ENCODE data around the gene KIF1A. TPM values are rescaled to one million over a fixed set of nuclear protein-coding genes. Genes with fewer than 3 reads are reported as not detected.
A peak's percentile ranks its signal among the peaks of the same experiment; 100 is the strongest.
"Not testable (repeated sequence)": the region's sequence is repeated elsewhere in the genome, so short reads cannot be mapped to it uniquely, and the experiment has no call there.

The KIF1A gene
- total and polyA plus RNA-seq, 3 experiments from 2014 or later: 1.6 to 1.8 TPM; not detected in 1

DNA sequence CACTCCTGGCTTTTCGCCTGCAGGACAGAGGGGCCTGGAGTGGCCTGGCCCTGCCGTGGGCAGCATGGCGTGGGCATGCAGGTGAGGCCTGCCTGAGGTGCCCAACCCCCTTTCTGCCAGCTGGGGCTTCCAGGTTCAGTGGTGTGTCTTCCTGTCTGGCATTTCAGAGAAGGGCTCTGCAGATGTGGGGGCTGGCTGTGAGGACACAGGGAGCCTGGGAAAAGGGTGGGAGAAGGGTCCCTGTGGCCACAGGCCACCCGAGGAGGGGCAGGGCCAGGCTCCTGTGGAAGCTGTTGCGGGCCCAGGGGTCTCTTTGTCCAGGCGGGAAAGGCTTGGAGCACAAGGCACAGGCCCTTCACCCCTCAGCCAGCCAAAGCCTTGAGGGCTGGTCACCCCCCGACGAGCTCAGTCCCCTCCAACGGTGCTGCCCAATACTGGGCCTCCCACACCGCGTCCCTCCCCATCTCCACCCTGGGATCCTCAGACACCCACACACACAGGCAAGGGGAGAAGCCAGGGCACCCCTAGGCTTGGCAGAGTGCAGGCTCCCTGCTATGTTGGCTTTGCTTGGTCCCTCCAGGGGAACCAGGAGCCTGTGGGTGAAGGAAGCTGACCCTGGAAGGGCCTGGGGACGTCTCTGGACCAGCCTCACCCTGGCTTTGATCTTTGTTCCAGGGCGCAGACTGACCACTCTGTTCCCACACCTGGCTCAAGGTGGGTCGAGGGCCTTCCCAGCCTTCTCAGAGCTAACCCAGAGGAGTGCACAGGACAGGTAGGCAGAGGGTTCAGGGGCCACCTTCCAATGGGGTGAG lies 132.1 kb downstream of the KIF1A start:
- POLR2A ChIA-PET: no interaction called here

DNA sequence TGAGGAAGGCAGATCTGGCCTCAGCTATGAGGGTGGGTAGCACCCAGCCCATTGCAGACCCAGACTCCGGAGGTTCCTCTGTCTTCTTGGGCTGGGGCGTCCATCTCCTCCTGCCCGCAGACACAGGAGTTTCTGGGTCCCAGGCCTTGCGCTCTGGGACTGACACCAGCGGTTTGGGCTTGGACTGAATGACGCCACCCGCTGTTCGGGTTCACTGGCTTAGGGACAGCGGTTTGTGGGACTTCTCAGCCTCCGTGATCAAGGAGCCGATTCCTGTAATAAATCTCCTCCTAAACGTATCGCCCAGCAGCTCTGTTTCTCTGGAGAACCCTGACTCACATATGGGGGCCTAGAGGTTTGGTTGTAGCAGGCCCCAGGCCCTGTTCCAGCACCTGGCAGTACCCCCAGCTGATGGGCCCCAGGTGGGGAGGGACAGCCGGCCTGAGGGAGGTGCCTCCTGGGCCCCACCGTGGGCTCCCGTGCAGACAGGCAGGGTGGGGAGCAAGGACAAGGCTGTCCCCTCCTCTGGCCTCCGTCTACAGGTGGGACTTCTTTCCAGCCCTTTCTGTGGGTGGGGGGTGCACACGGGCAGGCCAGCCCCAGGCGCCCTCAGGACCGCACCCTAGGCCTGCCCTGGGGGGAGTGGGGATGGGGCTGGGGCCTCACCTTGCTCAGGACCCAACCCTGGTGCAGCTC lies 132.8 kb downstream of the KIF1A start:
- ChIA-PET POLR2A (no interaction called here), CTCF (no interaction called here)
- H3K9me3 ChIP-seq (ENCODE audit: low read length): no peaks in the 10 kb centered on the region
- no peaks in the 10 kb centered on the region for H3K36me3 ChIP-seq (ENCODE audit: insufficient read depth, low read length)
- no peaks in the 10 kb centered on the region for H3K36me3 Mint-ChIP-seq
- H3K4me3 ChIP-seq (ENCODE audit: low read length): no peak overlapping the region
- H3K27me3 Mint-ChIP-seq: no peaks in the 10 kb centered on the region
- no peak overlapping the region for H3K27ac ChIP-seq (ENCODE audit: low read depth, low read length)
- no peaks in the 10 kb centered on the region for H3K27me3 ChIP-seq (ENCODE audit: insufficient read depth, low read length, poor library complexity, severe bottlenecking)
- no peak overlapping the region for H3K4me3 Mint-ChIP-seq
- H3K4me1 ChIP-seq (ENCODE audit: insufficient read depth, low read length): peaks cover 4% of the 10 kb centered on the region
- no peaks in the 10 kb centered on the region for H3K9me3 Mint-ChIP-seq
- DNase-seq: no peak
- peaks cover 6 to 16% (median 11%) of the 10 kb centered on the region in 3 donors for H3K4me1 Mint-ChIP-seq
- H3K27ac Mint-ChIP-seq: peak overlapping the region in 4 of 8 donors; percentile 1 to 61 (median 29)

More for the DNA sequence above, 132.1 kb downstream of the KIF1A start:
- Mint-ChIP-seq H3K27me3 (no peaks in the 10 kb centered on the region), H3K4me3 (peak overlapping the region in 1 of 7 donors; percentile 27), H3K9me3 (no peaks in the 10 kb centered on the region), H3K36me3 (no peaks in the 10 kb centered on the region), H3K27ac (peak overlapping the region in 1 of 8 donors; percentile 74), H3K4me1 (peaks cover 6 to 16% (median 11%) of the 10 kb centered on the region in 3 donors)
- H3K36me3 ChIP-seq (ENCODE audit: insufficient read depth, low read length): no peaks in the 10 kb centered on the region
- DNase-seq: no peak
- H3K27ac ChIP-seq (ENCODE audit: low read depth, low read length): no peak overlapping the region
- no peak overlapping the region for H3K4me3 ChIP-seq (ENCODE audit: low read length)
- CTCF ChIA-PET: no interaction called here
- H3K4me1 ChIP-seq (ENCODE audit: insufficient read depth, low read length): peaks cover 4% of the 10 kb centered on the region
- no peaks in the 10 kb centered on the region for H3K9me3 ChIP-seq (ENCODE audit: low read length)
- H3K27me3 ChIP-seq (ENCODE audit: insufficient read depth, low read length, poor library complexity, severe bottlenecking): no peaks in the 10 kb centered on the region

DNA sequence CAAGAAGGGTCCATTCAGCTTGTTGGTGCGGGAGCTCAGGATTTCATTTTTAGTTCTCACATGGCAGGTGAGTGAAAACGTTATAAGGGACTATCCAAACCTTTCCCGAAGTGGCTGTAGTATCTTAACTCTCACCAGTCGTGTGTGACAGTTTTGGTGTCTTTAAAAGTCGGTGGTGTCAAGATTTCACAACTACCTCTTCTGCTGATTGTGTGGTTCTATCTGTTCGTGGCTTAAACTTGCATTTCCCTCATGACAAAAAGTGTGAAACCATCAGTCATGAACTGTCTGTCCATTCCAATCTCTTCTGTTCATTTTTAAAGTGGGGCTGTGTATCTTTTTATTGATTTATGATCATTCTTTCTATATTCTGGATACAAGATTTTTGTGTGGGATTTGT lies 133.6 kb downstream of the KIF1A start:
- H3K27ac Mint-ChIP-seq: peak overlapping the region in 7 of 8 donors; percentile 1 to 74 (median 40)
- no peaks in the 10 kb centered on the region for H3K27me3 Mint-ChIP-seq
- DNase-seq: no peak
- H3K36me3 Mint-ChIP-seq: no peaks in the 10 kb centered on the region
- H3K4me3 ChIP-seq (ENCODE audit: low read length): no peak overlapping the region
- no peaks in the 10 kb centered on the region for H3K27me3 ChIP-seq (ENCODE audit: insufficient read depth, low read length, poor library complexity, severe bottlenecking)
- CTCF ChIA-PET: no interaction called here
- peak overlapping the region in 2 of 7 donors; percentile 11 to 12 for H3K4me3 Mint-ChIP-seq
- H3K27ac ChIP-seq (ENCODE audit: low read depth, low read length): no peak overlapping the region
- POLR2A ChIA-PET: no interaction called here
- peaks cover 4% of the 10 kb centered on the region for H3K4me1 ChIP-seq (ENCODE audit: insufficient read depth, low read length)
- H3K36me3 ChIP-seq (ENCODE audit: insufficient read depth, low read length): no peaks in the 10 kb centered on the region
- no peaks in the 10 kb centered on the region for H3K9me3 ChIP-seq (ENCODE audit: low read length)
- H3K4me1 Mint-ChIP-seq: peaks cover 6 to 16% (median 11%) of the 10 kb centered on the region in 3 donors
- H3K9me3 Mint-ChIP-seq: no peaks in the 10 kb centered on the region

DNA sequence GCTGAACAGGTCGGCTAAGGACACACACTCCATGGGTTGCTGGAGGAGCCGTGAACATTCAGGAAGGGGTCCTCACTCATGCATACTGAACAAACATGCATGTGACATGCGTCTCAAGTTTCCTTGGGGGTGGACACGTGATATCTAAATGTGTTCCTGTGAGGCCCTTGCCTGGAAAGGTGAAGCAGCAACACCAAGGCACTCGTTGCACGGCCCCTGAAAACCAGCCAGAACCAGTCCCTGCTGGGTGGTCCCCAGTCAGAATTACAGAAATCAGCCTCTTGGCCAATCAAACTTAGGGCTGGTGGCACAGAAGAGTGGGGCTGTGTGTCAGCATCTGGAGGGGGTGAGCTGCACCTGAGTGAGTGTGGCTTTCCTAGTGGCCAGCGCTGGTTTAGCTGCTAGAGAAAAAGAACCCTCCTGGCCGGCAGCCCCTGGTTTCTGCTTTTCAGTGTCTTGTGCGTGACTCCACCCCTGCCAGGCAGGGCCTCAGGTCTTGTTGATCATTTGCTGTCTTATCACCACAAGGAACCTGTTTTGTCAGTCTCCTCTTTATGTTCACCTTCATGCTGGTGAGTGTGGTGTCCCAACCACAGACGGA lies 134.1 kb downstream of the KIF1A start:
- Mint-ChIP-seq H3K27me3 (no peaks in the 10 kb centered on the region), H3K36me3 (no peaks in the 10 kb centered on the region), H3K4me3 (peak overlapping the region in 2 of 7 donors; percentile 11 to 12), H3K9me3 (no peaks in the 10 kb centered on the region), H3K4me1 (peaks cover 6 to 16% (median 11%) of the 10 kb centered on the region in 3 donors), H3K27ac (peak overlapping the region in 6 of 8 donors; percentile 13 to 74 (median 64))
- no peak overlapping the region for H3K27ac ChIP-seq (ENCODE audit: low read depth, low read length)
- H3K4me1 ChIP-seq (ENCODE audit: insufficient read depth, low read length): peaks cover 4% of the 10 kb centered on the region
- H3K36me3 ChIP-seq (ENCODE audit: insufficient read depth, low read length): no peaks in the 10 kb centered on the region
- POLR2A ChIA-PET: no interaction called here
- CTCF ChIA-PET: no interaction called here
- peak in 1 of 5 donors; percentile 47 for DNase-seq
- H3K4me3 ChIP-seq (ENCODE audit: low read length): no peak overlapping the region
- no peaks in the 10 kb centered on the region for H3K27me3 ChIP-seq (ENCODE audit: insufficient read depth, low read length, poor library complexity, severe bottlenecking)
- no peaks in the 10 kb centered on the region for H3K9me3 ChIP-seq (ENCODE audit: low read length)

DNA sequence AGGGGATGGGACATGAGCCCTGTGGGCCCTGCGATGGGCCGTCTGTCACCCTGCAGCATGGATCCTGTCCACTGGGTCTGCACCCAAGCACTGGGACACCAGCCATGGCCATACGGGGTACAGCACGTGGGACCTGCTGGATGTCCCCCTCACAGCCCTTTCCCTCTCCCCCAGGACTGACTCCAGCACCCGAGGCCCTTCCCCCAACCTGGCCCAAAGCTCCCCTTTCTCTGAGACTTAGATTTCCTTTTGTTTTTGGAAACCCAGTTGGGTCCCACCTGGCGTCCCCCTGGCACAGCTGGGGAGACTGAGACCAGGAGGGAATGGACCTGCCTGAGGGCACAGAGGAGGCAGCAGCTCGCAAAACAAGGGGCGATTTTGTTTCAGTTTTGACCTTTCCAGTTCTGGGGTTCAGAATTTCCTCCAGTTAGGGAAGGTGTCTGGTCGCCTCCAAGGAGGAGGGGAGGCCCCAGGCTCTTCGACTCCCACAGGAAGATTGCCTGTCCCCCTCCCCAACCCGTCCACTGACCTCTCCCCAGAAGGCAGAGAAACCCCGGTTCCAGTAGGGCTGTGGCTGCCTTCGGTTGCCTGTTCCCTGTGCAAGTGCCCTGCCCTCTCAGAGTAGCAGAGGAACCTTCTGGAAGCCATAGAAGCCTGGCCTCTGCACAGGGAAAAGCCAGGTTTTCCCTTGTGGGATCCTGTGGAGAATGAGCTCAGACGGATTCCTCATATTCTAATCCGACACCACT lies 135.9 kb downstream of the KIF1A start:
- CTCF ChIA-PET; H3K36me3 ChIP-seq (ENCODE audit: insufficient read depth, low read length); H3K36me3 Mint-ChIP-seq; POLR2A ChIA-PET; H3K4me1 ChIP-seq (ENCODE audit: insufficient read depth, low read length); H3K9me3 Mint-ChIP-seq; H3K4me3 ChIP-seq (ENCODE audit: low read length); H3K27ac ChIP-seq (ENCODE audit: low read depth, low read length); H3K27me3 Mint-ChIP-seq; H3K9me3 ChIP-seq (ENCODE audit: low read length); DNase-seq; H3K27me3 ChIP-seq (ENCODE audit: insufficient read depth, low read length, poor library complexity, severe bottlenecking): not testable (repeated sequence)
- peaks cover 6 to 16% (median 11%) of the 10 kb centered on the region in 3 donors for H3K4me1 Mint-ChIP-seq
- peak overlapping the region in 2 of 8 donors; percentile 47 to 70 for H3K27ac Mint-ChIP-seq
- H3K4me3 Mint-ChIP-seq: peak overlapping the region in 6 of 7 donors; percentile 23 to 76 (median 68)

DNA sequence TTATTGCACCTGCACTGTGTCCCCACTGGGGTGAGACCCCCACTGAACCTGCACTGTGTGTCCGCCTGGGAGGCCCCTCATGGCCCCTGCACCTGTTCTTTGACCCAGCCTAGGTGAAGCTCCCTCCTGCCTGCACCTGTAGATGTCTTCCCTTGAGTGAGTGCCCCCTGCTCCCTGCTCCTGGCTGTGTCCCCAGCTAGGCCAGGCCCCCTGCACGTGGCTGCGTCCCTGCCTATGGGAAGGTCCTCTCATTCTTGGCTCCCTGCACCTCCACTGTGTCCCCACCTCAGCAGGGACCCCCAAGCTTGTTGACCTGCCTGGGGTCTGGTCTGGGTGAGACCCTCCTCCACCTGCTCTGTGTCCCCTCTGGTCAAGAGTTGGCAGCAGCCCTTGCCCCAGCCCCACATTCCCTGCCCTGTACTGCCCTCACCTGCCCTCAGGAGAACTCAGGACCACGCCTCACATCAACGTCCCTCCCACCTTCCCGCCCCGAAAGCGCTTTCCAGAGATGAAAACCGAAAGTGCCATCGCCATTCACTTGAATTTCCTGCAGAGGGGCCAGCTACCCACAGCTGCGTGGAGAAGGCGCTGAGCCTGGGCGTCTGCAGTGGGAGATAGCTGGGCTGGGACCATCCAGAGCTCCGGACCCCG lies 136.6 kb downstream of the KIF1A start:
- CTCF ChIA-PET: not testable (repeated sequence)

DNA sequence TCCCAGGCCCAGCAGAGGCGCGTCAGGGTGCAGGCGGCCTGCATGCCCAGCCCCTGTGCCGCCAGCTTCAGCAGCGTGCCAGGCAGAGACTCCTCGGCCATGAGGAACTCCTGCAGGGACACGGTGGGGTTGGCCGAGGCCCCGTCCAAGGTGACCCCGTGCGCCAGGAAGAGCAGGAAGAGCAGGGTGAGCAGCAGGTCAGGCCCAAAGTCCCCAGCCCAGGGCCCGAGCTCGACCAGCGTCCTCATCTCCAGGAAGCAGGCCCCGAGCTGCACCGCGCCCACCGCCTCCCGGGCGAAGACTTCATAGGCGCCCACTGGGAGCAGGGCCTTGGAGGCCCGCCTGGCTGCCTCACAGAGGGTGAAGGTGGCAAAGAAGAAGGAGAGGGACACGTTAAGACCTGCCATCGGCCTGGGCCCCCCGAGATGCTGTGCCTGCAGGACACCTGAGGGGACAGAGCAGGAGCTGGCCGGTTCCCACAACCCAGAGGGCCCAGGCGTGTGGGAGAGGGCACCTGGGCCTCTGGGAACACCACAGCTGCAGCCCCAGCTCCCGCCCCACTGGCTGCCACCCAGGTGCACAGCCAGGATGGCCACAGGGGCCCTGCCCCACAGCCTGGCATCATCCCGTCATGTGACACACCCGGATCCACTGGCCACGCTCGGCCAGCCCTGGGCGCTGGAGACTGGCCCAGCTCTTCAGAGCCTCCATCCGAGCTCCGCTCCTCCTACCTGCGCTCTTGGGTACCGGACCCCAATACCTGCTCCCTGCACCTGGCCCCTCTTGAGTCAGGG lies 137.4 kb downstream of the KIF1A start, which contains the start of gene AQP12B:
Gene AQP12B, minus strand, starts transcription at position 455 of the 794 bp plus-strand sequence. Its CDS starts 48 bp downstream, at position 407.
- CTCF ChIA-PET: not testable (repeated sequence)

More for the DNA sequence above, 136.6 kb downstream of the KIF1A start:
- H3K36me3 Mint-ChIP-seq; H3K27me3 ChIP-seq (ENCODE audit: insufficient read depth, low read length, poor library complexity, severe bottlenecking); H3K9me3 Mint-ChIP-seq; H3K27me3 Mint-ChIP-seq; POLR2A ChIA-PET; H3K4me1 ChIP-seq (ENCODE audit: insufficient read depth, low read length); H3K27ac ChIP-seq (ENCODE audit: low read depth, low read length); DNase-seq; H3K4me3 ChIP-seq (ENCODE audit: low read length); H3K36me3 ChIP-seq (ENCODE audit: insufficient read depth, low read length); H3K9me3 ChIP-seq (ENCODE audit: low read length): not testable (repeated sequence)
- Mint-ChIP-seq H3K4me1 (peaks cover 6 to 16% (median 11%) of the 10 kb centered on the region in 3 donors), H3K27ac (peak overlapping the region in 1 of 8 donors; percentile 36), H3K4me3 (peak overlapping the region in 6 of 7 donors; percentile 23 to 70 (median 58))

More for the DNA sequence above, 137.4 kb downstream of the KIF1A start, which contains the start of gene AQP12B:
- H3K27ac ChIP-seq (ENCODE audit: low read depth, low read length); H3K9me3 Mint-ChIP-seq; H3K36me3 Mint-ChIP-seq; H3K4me1 ChIP-seq (ENCODE audit: insufficient read depth, low read length); H3K4me3 ChIP-seq (ENCODE audit: low read length); POLR2A ChIA-PET; DNase-seq; H3K27me3 Mint-ChIP-seq; H3K36me3 ChIP-seq (ENCODE audit: insufficient read depth, low read length); H3K27me3 ChIP-seq (ENCODE audit: insufficient read depth, low read length, poor library complexity, severe bottlenecking); H3K9me3 ChIP-seq (ENCODE audit: low read length): not testable (repeated sequence)
- Mint-ChIP-seq H3K27ac (peak within 1 kb of the TSS in 1 of 8 donors; percentile 36), H3K4me3 (peak within 1 kb of the TSS in 6 of 7 donors; percentile 23 to 70 (median 58)), H3K4me1 (peaks cover 6 to 16% (median 11%) of the 10 kb centered on the region in 3 donors)
